ENCODE results near the gene SDC1. TPM values are rescaled to one million over a fixed set of nuclear protein-coding genes. Genes with fewer than 3 reads are reported as not detected.

SDC1 gene
- total RNA-seq, 2 experiments from 2014 or later, result 0.10 TPM; not detected in 1

GRCh38 chr2:20169796-20170703 lies 54.9 kb downstream of the SDC1 start:
- Histone ChIP-seq H4K20me1 (ENCODE audit: insufficient read depth, low read length) (no peaks in the 10 kb centered on the region), H3K4me2 (ENCODE audit: low read length) (no peak overlapping the region), H3K36me3 (ENCODE audit: insufficient read depth, low read length) (no peaks in the 10 kb centered on the region), H2AFZ (ENCODE audit: low read length) (no peak overlapping the region), H3K4me3 (ENCODE audit: low read depth, low read length, poor library complexity, severe bottlenecking) (no peak overlapping the region), H3K27ac (ENCODE audit: low read depth, low read length, poor library complexity, severe bottlenecking) (no peak overlapping the region), H3K4me1 (ENCODE audit: insufficient read depth, low read length, poor library complexity, severe bottlenecking) (no peaks in the 10 kb centered on the region), H3K9me3 (ENCODE audit: low read length) (no peaks in the 10 kb centered on the region), H3K9me2 (ENCODE audit: insufficient read depth, low read length) (no peaks in the 10 kb centered on the region), H3K79me2 (ENCODE audit: insufficient read depth, low read depth, low read length) (no peaks in the 10 kb centered on the region)
- no TSS peak for BruUV-seq (replicated peaks)
- ChIA-PET CTCF (ENCODE audit: unreplicated experiment) (no interaction called here), POLR2A (no interaction called here)
- TF ChIP-seq EZH2phosphoT487 (IDR thresholded peaks at IDR 0.05; ENCODE audit: borderline replicate concordance, low read depth, low read length), result no peak
- TF ChIP-seq, protein P1, sequence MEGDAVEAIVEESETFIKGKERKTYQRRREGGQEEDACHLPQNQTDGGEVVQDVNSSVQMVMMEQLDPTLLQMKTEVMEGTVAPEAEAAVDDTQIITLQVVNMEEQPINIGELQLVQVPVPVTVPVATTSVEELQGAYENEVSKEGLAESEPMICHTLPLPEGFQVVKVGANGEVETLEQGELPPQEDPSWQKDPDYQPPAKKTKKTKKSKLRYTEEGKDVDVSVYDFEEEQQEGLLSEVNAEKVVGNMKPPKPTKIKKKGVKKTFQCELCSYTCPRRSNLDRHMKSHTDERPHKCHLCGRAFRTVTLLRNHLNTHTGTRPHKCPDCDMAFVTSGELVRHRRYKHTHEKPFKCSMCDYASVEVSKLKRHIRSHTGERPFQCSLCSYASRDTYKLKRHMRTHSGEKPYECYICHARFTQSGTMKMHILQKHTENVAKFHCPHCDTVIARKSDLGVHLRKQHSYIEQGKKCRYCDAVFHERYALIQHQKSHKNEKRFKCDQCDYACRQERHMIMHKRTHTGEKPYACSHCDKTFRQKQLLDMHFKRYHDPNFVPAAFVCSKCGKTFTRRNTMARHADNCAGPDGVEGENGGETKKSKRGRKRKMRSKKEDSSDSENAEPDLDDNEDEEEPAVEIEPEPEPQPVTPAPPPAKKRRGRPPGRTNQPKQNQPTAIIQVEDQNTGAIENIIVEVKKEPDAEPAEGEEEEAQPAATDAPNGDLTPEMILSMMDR (conservative IDR thresholded peaks at IDR 0.05; ENCODE audit: low read length), result no peak
- intact Hi-C loops (cut with micrococcal nuclease; ENCODE audit: unreplicated experiment), result no loop called here
- DNase-seq (ENCODE audit: low spot score), result no peak

GRCh38 chr2:20168727-20169696 lies 55.9 kb downstream of the SDC1 start:
- ChIA-PET POLR2A (interaction anchor here (1.1 to 1.3 kb wide), 2 partner anchors 27 to 45 kb away, joined by 3 to 4 read pairs; no protein-coding TSS in a partner anchor), CTCF (ENCODE audit: unreplicated experiment) (no interaction called here)
- Histone ChIP-seq H3K27ac (ENCODE audit: low read depth, low read length, poor library complexity, severe bottlenecking) (no peak overlapping the region), H3K79me2 (ENCODE audit: insufficient read depth, low read depth, low read length) (no peaks in the 10 kb centered on the region), H3K9me3 (ENCODE audit: low read length) (no peaks in the 10 kb centered on the region), H2AFZ (ENCODE audit: low read length) (no peak overlapping the region), H4K20me1 (ENCODE audit: insufficient read depth, low read length) (no peaks in the 10 kb centered on the region), H3K4me3 (ENCODE audit: low read depth, low read length, poor library complexity, severe bottlenecking) (no peak overlapping the region), H3K4me1 (ENCODE audit: insufficient read depth, low read length, poor library complexity, severe bottlenecking) (no peaks in the 10 kb centered on the region), H3K9me2 (ENCODE audit: insufficient read depth, low read length) (no peaks in the 10 kb centered on the region), H3K4me2 (ENCODE audit: low read length) (no peak overlapping the region), H3K36me3 (ENCODE audit: insufficient read depth, low read length) (no peaks in the 10 kb centered on the region)
- no peak for DNase-seq (ENCODE audit: low spot score)
- no TSS peak for BruUV-seq (replicated peaks)
- intact Hi-C loops (cut with micrococcal nuclease; ENCODE audit: unreplicated experiment), result no loop called here
- TF ChIP-seq, protein P1 (conservative IDR thresholded peaks at IDR 0.05; ENCODE audit: low read length), result no peak
- no peak for TF ChIP-seq EZH2phosphoT487 (IDR thresholded peaks at IDR 0.05; ENCODE audit: borderline replicate concordance, low read depth, low read length)
